Subcutaneous adipose tissue (tissue), 4 donors: ENCODE measurements around the gene IL6ST. TPM values are rescaled to one million over a fixed set of nuclear protein-coding genes. Genes with fewer than 3 reads are reported as not detected.

Experiments
- total RNA-seq, 4 donors: library from RNA; depleted of rRNA; stranded (reverse); fragments of >200 nt; gene quantifications; one replicate each; pipeline ENCODE4 v1.1.0, GENCODE V29; 2016
- TF ChIP-seq, protein P1 (sequence below): fragments of 450-650 bp; IDR thresholded peaks from one replicate; pipeline ENCODE4 v1.5.1; 2016; ENCODE audit warnings: low read depth, mild to moderate bottlenecking, control low read depth, antibody characterized with exemption, moderate library complexity

IL6ST gene
- total RNA-seq, 4 donors from 2014 or later: 445 to 681 (median 552) TPM

GRCh38 chr5:55966284-55966683 is 28.5 kb downstream of the IL6ST start:
- TF ChIP-seq, protein P1, sequence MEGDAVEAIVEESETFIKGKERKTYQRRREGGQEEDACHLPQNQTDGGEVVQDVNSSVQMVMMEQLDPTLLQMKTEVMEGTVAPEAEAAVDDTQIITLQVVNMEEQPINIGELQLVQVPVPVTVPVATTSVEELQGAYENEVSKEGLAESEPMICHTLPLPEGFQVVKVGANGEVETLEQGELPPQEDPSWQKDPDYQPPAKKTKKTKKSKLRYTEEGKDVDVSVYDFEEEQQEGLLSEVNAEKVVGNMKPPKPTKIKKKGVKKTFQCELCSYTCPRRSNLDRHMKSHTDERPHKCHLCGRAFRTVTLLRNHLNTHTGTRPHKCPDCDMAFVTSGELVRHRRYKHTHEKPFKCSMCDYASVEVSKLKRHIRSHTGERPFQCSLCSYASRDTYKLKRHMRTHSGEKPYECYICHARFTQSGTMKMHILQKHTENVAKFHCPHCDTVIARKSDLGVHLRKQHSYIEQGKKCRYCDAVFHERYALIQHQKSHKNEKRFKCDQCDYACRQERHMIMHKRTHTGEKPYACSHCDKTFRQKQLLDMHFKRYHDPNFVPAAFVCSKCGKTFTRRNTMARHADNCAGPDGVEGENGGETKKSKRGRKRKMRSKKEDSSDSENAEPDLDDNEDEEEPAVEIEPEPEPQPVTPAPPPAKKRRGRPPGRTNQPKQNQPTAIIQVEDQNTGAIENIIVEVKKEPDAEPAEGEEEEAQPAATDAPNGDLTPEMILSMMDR: no peak

GRCh38 chr5:55965525-55965924 is 29.2 kb downstream of the IL6ST start:
- TF ChIP-seq, protein P1: no peak

DNA sequence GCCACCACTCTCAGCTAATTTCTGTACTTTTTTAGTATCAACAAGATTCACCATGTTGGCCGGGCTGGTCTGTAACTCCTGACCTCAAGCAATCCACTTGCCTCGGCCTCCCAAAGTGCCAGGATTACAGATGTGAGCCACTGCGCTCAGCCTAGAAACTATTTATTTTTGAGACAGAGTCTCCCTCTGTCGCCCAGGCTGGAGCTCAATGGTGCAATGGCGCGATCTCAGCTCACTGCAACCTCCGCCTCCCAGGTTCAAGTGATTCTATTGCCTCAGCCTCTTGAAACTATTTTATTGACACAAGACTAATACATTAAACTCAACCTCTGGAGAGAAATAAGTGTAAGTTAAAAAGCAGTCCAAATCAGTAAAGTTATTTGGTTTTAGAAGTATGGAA is 34.0 kb downstream of the IL6ST start:
- TF ChIP-seq, protein P1: no peak

DNA sequence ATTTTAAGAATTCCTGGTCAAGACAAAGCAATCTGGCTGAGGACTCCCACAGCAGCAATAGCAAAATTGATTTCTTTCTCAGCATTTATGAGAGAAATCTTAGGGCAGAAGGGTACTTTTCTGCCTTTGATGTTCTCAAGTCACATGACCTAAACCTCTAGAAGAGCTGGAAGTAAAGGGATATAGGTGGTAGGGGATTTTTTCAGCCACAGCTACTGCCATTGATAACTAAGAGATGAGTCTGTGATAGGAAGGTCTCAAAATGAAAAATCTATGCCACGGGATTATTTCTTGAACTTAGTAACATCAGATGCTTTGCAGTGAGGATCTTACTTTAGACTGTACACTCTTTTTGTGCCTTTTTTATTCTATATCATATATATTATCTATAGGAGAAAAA is 35.6 kb downstream of the IL6ST start:
- TF ChIP-seq, protein P1: no peak

- TF ChIP-seq, protein P1: no peak
Measured at GRCh38 chr5:55936100-55936693, 58.6 kb downstream of the IL6ST start.

DNA sequence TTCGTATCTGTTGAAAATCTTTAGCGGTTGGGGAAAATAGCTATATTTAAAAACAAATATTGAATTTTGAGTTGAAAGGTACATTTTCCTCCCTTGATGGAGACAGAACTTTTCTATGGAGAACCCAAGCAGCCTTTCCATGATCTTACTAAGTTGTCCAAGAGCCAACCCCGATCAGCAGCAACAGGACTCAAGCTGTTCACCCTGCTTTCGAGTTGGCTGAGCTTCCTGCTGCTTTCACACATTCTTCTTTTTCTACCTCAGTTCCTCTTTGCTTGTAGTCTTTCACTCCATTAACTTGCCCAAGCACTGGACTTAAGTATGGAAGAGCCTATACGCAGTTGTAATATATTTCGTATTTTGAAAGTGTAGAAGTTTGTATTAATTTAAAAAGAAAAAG is 59.4 kb downstream of the IL6ST start:
- TF ChIP-seq, protein P1: no peak

GRCh38 chr5:55934720-55935119 is 60.0 kb downstream of the IL6ST start:
- TF ChIP-seq, protein P1: no peak
